ENCODE data around the gene KCND2. TPM values are rescaled to one million over a fixed set of nuclear protein-coding genes. Genes with fewer than 3 reads are reported as not detected.

The KCND2 gene
- total RNA-seq, 2 experiments from 2014 or later, result not detected

DNA sequence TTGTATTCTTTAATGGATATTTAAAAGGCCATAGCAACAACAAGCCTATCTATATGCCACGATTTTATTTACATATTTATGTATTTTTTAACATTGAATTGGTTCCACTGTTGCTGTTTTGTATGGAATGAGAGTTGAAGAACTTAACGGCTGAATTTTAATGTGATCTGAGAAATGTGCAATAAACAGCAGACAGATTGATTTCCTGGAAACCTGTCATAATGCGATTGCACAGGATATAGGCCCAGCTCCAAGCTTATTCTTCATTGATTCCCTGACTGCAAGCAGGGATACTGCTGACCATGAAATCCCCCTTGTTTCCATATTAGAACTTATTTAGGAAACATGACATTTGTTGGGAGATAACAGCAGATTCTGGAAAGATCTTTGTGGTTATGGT is 195.6 kb downstream of the KCND2 start:
- Mint-ChIP-seq H3K4me3 (no peak overlapping the region), H3K27me3 (no peaks in the 10 kb centered on the region), H3K9me3 (no peaks in the 10 kb centered on the region), H3K4me1 (ENCODE audit: low read depth) (no peaks in the 10 kb centered on the region), H3K36me3 (ENCODE audit: low read depth) (no peaks in the 10 kb centered on the region), H3K27ac (no peak overlapping the region)
- ATAC-seq, result no peak
- ChIA-PET POLR2A (no interaction called here), CTCF (interaction anchor here (0.7 kb wide), 1 partner anchor 22 kb away, joined by 3 read pairs; no protein-coding TSS in a partner anchor)
- intact Hi-C loops (cut with micrococcal nuclease), result no loop called here
- DNase-seq, result no peak
- TF ChIP-seq, protein P1, sequence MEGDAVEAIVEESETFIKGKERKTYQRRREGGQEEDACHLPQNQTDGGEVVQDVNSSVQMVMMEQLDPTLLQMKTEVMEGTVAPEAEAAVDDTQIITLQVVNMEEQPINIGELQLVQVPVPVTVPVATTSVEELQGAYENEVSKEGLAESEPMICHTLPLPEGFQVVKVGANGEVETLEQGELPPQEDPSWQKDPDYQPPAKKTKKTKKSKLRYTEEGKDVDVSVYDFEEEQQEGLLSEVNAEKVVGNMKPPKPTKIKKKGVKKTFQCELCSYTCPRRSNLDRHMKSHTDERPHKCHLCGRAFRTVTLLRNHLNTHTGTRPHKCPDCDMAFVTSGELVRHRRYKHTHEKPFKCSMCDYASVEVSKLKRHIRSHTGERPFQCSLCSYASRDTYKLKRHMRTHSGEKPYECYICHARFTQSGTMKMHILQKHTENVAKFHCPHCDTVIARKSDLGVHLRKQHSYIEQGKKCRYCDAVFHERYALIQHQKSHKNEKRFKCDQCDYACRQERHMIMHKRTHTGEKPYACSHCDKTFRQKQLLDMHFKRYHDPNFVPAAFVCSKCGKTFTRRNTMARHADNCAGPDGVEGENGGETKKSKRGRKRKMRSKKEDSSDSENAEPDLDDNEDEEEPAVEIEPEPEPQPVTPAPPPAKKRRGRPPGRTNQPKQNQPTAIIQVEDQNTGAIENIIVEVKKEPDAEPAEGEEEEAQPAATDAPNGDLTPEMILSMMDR (IDR thresholded peaks at IDR 0.05), result no peak

DNA sequence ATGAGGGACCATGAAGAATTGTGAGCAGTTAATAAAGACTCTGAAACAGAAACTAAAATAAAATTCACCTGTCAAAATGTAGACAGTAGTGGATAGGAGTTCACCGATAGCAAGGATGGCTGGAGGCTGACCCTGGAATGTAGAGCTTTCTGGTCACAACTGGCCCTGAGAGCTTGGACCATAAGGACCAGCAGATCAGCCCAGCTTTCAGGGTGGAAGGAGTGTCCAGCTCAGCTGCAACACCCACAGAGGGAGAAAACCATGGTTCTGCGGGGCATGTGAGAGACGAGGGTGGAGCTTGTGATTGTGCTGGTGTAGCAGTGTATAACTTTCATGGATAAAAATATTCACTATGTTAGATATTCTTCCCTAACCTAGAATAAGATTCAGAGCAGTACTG is 199.9 kb downstream of the KCND2 start:
- DNase-seq (no peak), ATAC-seq (no peak)
- H3K9me3 Mint-ChIP-seq, result no peaks in the 10 kb centered on the region
- H3K27ac Mint-ChIP-seq, result no peak overlapping the region
- no peak overlapping the region for H3K4me3 Mint-ChIP-seq
- CTCF ChIA-PET, result no interaction called here
- TF ChIP-seq, protein P1 (IDR thresholded peaks at IDR 0.05), result no peak
- POLR2A ChIA-PET, result no interaction called here
- no peaks in the 10 kb centered on the region for H3K27me3 Mint-ChIP-seq
- intact Hi-C loops (cut with micrococcal nuclease), result no loop called here
- no peaks in the 10 kb centered on the region for H3K4me1 Mint-ChIP-seq (ENCODE audit: low read depth)
- no peaks in the 10 kb centered on the region for H3K36me3 Mint-ChIP-seq (ENCODE audit: low read depth)

- H3K4me1 Mint-ChIP-seq (ENCODE audit: low read depth), result no peaks in the 10 kb centered on the region
- intact Hi-C loops (cut with micrococcal nuclease), result no loop called here
- H3K27me3 Mint-ChIP-seq, result no peaks in the 10 kb centered on the region
- H3K36me3 Mint-ChIP-seq (ENCODE audit: low read depth), result no peaks in the 10 kb centered on the region
- ATAC-seq (no peak), DNase-seq (no peak)
- POLR2A ChIA-PET, result no interaction called here
- CTCF ChIA-PET, result no interaction called here
- H3K27ac Mint-ChIP-seq, result no peak overlapping the region
- TF ChIP-seq, protein P1 (IDR thresholded peaks at IDR 0.05), result no peak
- H3K4me3 Mint-ChIP-seq, result no peak overlapping the region
- no peaks in the 10 kb centered on the region for H3K9me3 Mint-ChIP-seq
These were observed 200.4 kb downstream of the KCND2 start for GRCh38 chr7:120473352-120473751.

- Mint-ChIP-seq H3K9me3 (no peaks in the 10 kb centered on the region), H3K27me3 (no peaks in the 10 kb centered on the region), H3K4me1 (ENCODE audit: low read depth) (no peaks in the 10 kb centered on the region), H3K4me3 (no peak overlapping the region), H3K27ac (no peak overlapping the region), H3K36me3 (ENCODE audit: low read depth) (no peaks in the 10 kb centered on the region)
- ChIA-PET POLR2A (no interaction called here), CTCF (no interaction called here)
- ATAC-seq (no peak), DNase-seq (no peak)
- TF ChIP-seq, protein P1 (IDR thresholded peaks at IDR 0.05), result no peak
- intact Hi-C loops (cut with micrococcal nuclease), result no loop called here
These were observed 203.0 kb downstream of the KCND2 start for GRCh38 chr7:120475994-120476393.

GRCh38 chr7:120480472-120480871 is 207.5 kb downstream of the KCND2 start:
- intact Hi-C loops (cut with micrococcal nuclease), result no loop called here
- no peak for ATAC-seq

More at GRCh38 chr7:120480472-120480871, 207.5 kb downstream of the KCND2 start:
- DNase-seq, result no peak
- ChIA-PET CTCF (no interaction called here), POLR2A (no interaction called here)
- H3K4me3 Mint-ChIP-seq, result no peak overlapping the region
- TF ChIP-seq, protein P1 (IDR thresholded peaks at IDR 0.05), result no peak
- no peaks in the 10 kb centered on the region for H3K4me1 Mint-ChIP-seq (ENCODE audit: low read depth)
- H3K27me3 Mint-ChIP-seq, result no peaks in the 10 kb centered on the region
- no peaks in the 10 kb centered on the region for H3K36me3 Mint-ChIP-seq (ENCODE audit: low read depth)
- peaks cover 3% of the 10 kb centered on the region for H3K9me3 Mint-ChIP-seq
- H3K27ac Mint-ChIP-seq, result no peak overlapping the region

Data from activated CD8-positive, alpha-beta T cell treated with anti-CD3 and anti-CD28 coated beads for 36 hours (primary cell).